IPS-18c (cell line): ENCODE results near the gene PGK2.

Source experiments
- H3K4me3 ChIP-seq: 2 replicates; pipeline ENCODE4 v1.7.0; 2013; ENCODE audit warnings: low read depth, mild to moderate bottlenecking, low read length, moderate library complexity; ENCODE audit not compliant: insufficient read depth
- H3K9me3 ChIP-seq: one replicate; pipeline ENCODE4 v1.6.1; 2013; ENCODE audit warnings: mild to moderate bottlenecking, low read length, moderate library complexity; ENCODE audit not compliant: control insufficient read depth, insufficient read depth

The PGK2 gene

GRCh38 chr6:49766762-49767161, 20.3 kb downstream of the PGK2 start:
- no peak overlapping the region for H3K4me3 ChIP-seq
- H3K9me3 ChIP-seq = no peaks in the 10 kb centered on the region

DNA sequence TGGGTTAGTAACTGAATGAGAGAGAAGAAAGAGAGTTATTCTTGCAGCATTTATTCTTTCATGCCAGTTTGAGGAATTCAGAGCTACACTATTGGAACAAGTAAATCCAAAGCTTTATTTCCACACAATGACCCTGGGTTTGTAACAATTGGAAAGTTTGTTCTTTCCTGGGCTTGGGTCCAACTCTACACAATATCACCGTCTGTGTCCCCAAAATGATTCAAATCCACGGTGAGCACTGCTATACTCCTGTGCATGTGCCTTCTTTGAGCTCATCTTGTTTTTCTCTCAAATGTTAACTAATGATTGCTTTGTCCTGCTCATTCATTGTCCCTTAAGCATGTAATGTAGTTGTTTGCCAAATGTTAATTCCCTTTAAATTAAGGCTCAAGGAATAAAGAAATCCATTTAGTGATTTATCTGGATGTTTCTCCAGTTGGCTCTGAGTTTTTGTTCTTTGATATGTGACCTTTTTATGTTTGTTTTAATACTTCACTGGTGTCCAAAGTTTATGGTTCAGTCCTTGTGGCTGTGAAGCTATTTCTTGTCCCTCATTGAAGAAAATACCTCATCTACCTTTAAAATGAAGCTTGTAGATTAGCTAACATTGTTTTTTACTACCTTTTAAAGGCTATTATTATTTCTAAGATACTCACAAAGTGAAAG, 22.4 kb downstream of the PGK2 start:
- Histone ChIP-seq H3K9me3 (no peaks in the 10 kb centered on the region), H3K4me3 (no peak overlapping the region)

- Histone ChIP-seq H3K4me3 (no peak within 1 kb of the TSS), H3K9me3 (no peaks in the 10 kb centered on the region)
These were observed 42.8 kb downstream of the PGK2 start, which contains the start of gene CRISP3 for GRCh38 chr6:49744259-49744658. TSS of gene CRISP3 (minus strand) at chr6:49744388. CDS start at chr6:49744367, 21 bp downstream.

- no peaks in the 10 kb centered on the region for H3K9me3 ChIP-seq
- H3K4me3 ChIP-seq = no peak overlapping the region
These were observed 43.7 kb downstream of the PGK2 start for GRCh38 chr6:49743429-49743828.

- Histone ChIP-seq H3K4me3 (no peak overlapping the region), H3K9me3 (no peaks in the 10 kb centered on the region)
These were observed 47.7 kb downstream of the PGK2 start for GRCh38 chr6:49739423-49739822.

DNA sequence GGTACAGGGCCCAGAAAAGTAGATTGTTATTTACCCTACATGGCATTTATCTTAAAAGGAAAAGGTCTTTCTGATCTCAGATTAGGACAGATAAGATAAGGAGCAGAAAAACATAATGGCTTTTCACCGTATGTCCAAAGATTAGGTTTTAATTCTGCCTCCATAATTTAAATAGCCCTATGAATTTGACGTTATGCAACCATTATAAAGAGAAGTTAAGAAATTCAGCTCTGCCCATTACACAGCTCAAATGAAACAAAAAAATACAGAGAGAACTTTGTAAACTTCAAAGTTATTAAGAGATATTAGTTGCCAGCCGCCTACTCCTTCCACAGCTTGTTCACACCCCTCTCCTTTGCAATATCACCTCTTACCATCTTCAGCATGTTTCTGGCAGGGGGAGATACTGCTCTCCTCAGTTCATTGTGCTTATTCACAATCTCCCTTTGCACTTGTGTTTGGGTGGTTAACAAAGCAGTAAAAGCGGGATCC, 51.0 kb downstream of the PGK2 start:
- Histone ChIP-seq H3K9me3 (no peaks in the 10 kb centered on the region), H3K4me3 (no peak overlapping the region)
